ENCODE data around the gene RHOG. TPM values are rescaled to one million over a fixed set of nuclear protein-coding genes. Genes with fewer than 3 reads are reported as not detected.
"Not testable (repeated sequence)": the region's sequence is repeated elsewhere in the genome, so short reads cannot be mapped to it uniquely, and the experiment has no call there.

The RHOG gene
- total RNA-seq, 1 experiment from 2014 or later: 33.6 TPM

- peaks cover 29% of the 10 kb centered on the region for H3K27me3 Mint-ChIP-seq (ENCODE audit: low read depth)
- ChIA-PET CTCF (interaction anchor here (0.6 to 1.8 kb wide), 4 partner anchors 11 to 21 kb away, joined by 3 to 8 read pairs (median 4); partner anchors contain the start of gene RHOG), POLR2A (interaction anchor here (0.7 kb wide), 1 partner anchor 206 kb away, joined by 3 read pairs; no protein-coding TSS in a partner anchor)
- DNase-seq (ENCODE audit: low spot score) (no peak), ATAC-seq (peak; percentile 27; the same call in 1 of the 2 replicates)
- H3K4me1 Mint-ChIP-seq: peaks cover 55% of the 10 kb centered on the region
- H3K9me3 Mint-ChIP-seq: no peaks in the 10 kb centered on the region
- peak overlapping the region; percentile 34; the same call in 1 of the 2 replicates for H3K4me3 Mint-ChIP-seq
- no peaks in the 10 kb centered on the region for H3K36me3 Mint-ChIP-seq
- TF ChIP-seq ZNF396 (CRISPR knock-in tag; IDR thresholded peaks at IDR 0.05; ENCODE audit: borderline replicate concordance): no peak
- TF ChIP-seq CDX4 (CRISPR knock-in tag; IDR thresholded peaks at IDR 0.05; ENCODE audit: borderline replicate concordance): no peak
- TF ChIP-seq TEAD1 (CRISPR knock-in tag; IDR thresholded peaks at IDR 0.05): no peak
- TF ChIP-seq RORB (CRISPR knock-in tag; IDR thresholded peaks at IDR 0.05): no peak
- TF ChIP-seq NFATC4 (CRISPR knock-in tag; IDR thresholded peaks at IDR 0.05): no peak
- TF ChIP-seq JUN (CRISPR knock-in tag; IDR thresholded peaks at IDR 0.05): no peak
- no peak for TF ChIP-seq ZNF317 (CRISPR knock-in tag; IDR thresholded peaks at IDR 0.05; ENCODE audit: borderline replicate concordance, low read depth)
- no peak for TF ChIP-seq CBFB (CRISPR knock-in tag; IDR thresholded peaks at IDR 0.05; ENCODE audit: low read depth)
- TF ChIP-seq HMGA2 (CRISPR knock-in tag; IDR thresholded peaks at IDR 0.05): no peak
- no peak for TF ChIP-seq PREB (CRISPR knock-in tag; IDR thresholded peaks at IDR 0.05; ENCODE audit: borderline replicate concordance)
- TF ChIP-seq NR3C1 (CRISPR knock-in tag; conservative IDR thresholded peaks at IDR 0.05; ENCODE audit: low read depth): no peak
- no peak for TF ChIP-seq ZNF263 (CRISPR knock-in tag; IDR thresholded peaks at IDR 0.05; ENCODE audit: low read depth)
- 0 out of 2 replicates have a peak overlapping the region, but pooled peaks have one; percentile 50 for H3K27ac Mint-ChIP-seq
Measured at GRCh38 chr11:3861683-3862082, 20.9 kb upstream of the RHOG start.

GRCh38 chr11:3860898-3861393 lies 20.2 kb upstream of the RHOG start:
- peak; percentile 44; the same call in 1 of the 2 replicates for TF ChIP-seq ZNF121 (CRISPR knock-in tag; IDR thresholded peaks at IDR 0.05)
- ChIA-PET CTCF (interaction anchor here (0.8 to 1.8 kb wide), 3 partner anchors 10 to 20 kb away, joined by 4 to 8 read pairs (median 4); partner anchors contain the start of gene RHOG), POLR2A (interaction anchor here (0.7 kb wide), 1 partner anchor 207 kb away, joined by 3 read pairs; no protein-coding TSS in a partner anchor)
- H3K27ac Mint-ChIP-seq; H3K9me3 Mint-ChIP-seq; ATAC-seq; DNase-seq (ENCODE audit: low spot score); H3K36me3 Mint-ChIP-seq; H3K4me3 Mint-ChIP-seq: not testable (repeated sequence)
- Mint-ChIP-seq H3K27me3 (ENCODE audit: low read depth) (peaks cover 36% of the 10 kb centered on the region), H3K4me1 (peaks cover 58% of the 10 kb centered on the region)

GRCh38 chr11:3860375-3860774 lies 19.6 kb upstream of the RHOG start:
- Mint-ChIP-seq H3K4me3 (no peak overlapping the region), H3K9me3 (no peaks in the 10 kb centered on the region), H3K27me3 (ENCODE audit: low read depth) (peaks cover 39% of the 10 kb centered on the region), H3K36me3 (no peaks in the 10 kb centered on the region), H3K4me1 (peaks cover 53% of the 10 kb centered on the region), H3K27ac (no peak overlapping the region)
- ChIA-PET CTCF (interaction anchor here (2.1 kb wide), 1 partner anchor 11 kb away, joined by 17 read pairs; no protein-coding TSS in a partner anchor), POLR2A (no interaction called here)
- DNase-seq (ENCODE audit: low spot score): no peak
- TF ChIP-seq FOXJ3 (CRISPR knock-in tag; IDR thresholded peaks at IDR 0.05; ENCODE audit: borderline replicate concordance): no peak
- TF ChIP-seq EMX1 (CRISPR knock-in tag; IDR thresholded peaks at IDR 0.05): no peak
- TF ChIP-seq IRF2 (CRISPR knock-in tag; IDR thresholded peaks at IDR 0.05; ENCODE audit: borderline replicate concordance, low read depth): no peak
- no peak for TF ChIP-seq TCF7 (CRISPR knock-in tag; IDR thresholded peaks at IDR 0.05; ENCODE audit: low read depth)
- TF ChIP-seq TP53 (CRISPR knock-in tag; IDR thresholded peaks at IDR 0.05): no peak
- no peak for TF ChIP-seq ZNF232 (CRISPR knock-in tag; IDR thresholded peaks at IDR 0.05)
- no peak for ATAC-seq
